NB4 (cell line): ENCODE measurements around the gene SLC6A19.
A peak's percentile ranks its signal among the peaks of the same experiment; 100 is the strongest.

Experiments
- DNase-seq: peaks from one replicate; pipeline ENCODE4 v3.0.0; 2010; ENCODE audit warnings: low read depth
- H3K4me3 ChIP-seq: one replicate; pipeline ENCODE4 v1.5.1; 2011; ENCODE audit warnings: mild to moderate bottlenecking, low read depth, low read length, moderate library complexity
- CTCF ChIP-seq: IDR thresholded peaks from one replicate; pipeline ENCODE4 v1.5.1; 2012; ENCODE audit warnings: low read depth, low read length
- MAX ChIP-seq: IDR thresholded peaks from 2 replicates; pipeline ENCODE4 v1.6.1; 2011; ENCODE audit warnings: low read depth, low read length
- MYC ChIP-seq: IDR thresholded peaks from 2 replicates; pipeline ENCODE4 v1.6.1; 2011; ENCODE audit warnings: low read depth, low read length
- POLR2A ChIP-seq: IDR thresholded peaks from 2 replicates; pipeline ENCODE4 v1.6.1; 2011; ENCODE audit warnings: mild to moderate bottlenecking; ENCODE audit not compliant: insufficient read length; ENCODE audit errors: extremely low read depth

SLC6A19 gene

GRCh38 chr5:1184163-1184470 lies 17.3 kb upstream of the SLC6A19 start:
- H3K4me3 ChIP-seq: no peak overlapping the region
- no peak for DNase-seq
- TF ChIP-seq MAX: no peak
- TF ChIP-seq MYC: no peak
- TF ChIP-seq CTCF: no peak
- no peak for TF ChIP-seq POLR2A

- H3K4me3 ChIP-seq: no peak overlapping the region
- TF ChIP-seq POLR2A: no peak
- TF ChIP-seq MAX: no peak
- TF ChIP-seq CTCF: no peak
- TF ChIP-seq MYC: no peak
- no peak for DNase-seq
Observed at GRCh38 chr5:1184481-1184880, 16.9 kb upstream of the SLC6A19 start.

GRCh38 chr5:1185038-1185627 lies 16.3 kb upstream of the SLC6A19 start:
- TF ChIP-seq MYC: no peak
- no peak for TF ChIP-seq POLR2A
- peak; percentile 73 for TF ChIP-seq MAX
- H3K4me3 ChIP-seq: no peak overlapping the region
- no peak for DNase-seq

- no peak for DNase-seq
- TF ChIP-seq CTCF: no peak
- TF ChIP-seq MYC: no peak
- no peak for TF ChIP-seq POLR2A
- TF ChIP-seq MAX: no peak
- no peak overlapping the region for H3K4me3 ChIP-seq
Observed at GRCh38 chr5:1185629-1186350, 15.6 kb upstream of the SLC6A19 start.

GRCh38 chr5:1186351-1187233 lies 14.8 kb upstream of the SLC6A19 start:
- no peak for TF ChIP-seq MYC
- TF ChIP-seq MAX: no peak
- TF ChIP-seq POLR2A: no peak
- no peak for TF ChIP-seq CTCF
- H3K4me3 ChIP-seq: no peak overlapping the region
- DNase-seq: no peak
